Stimulated activated effector memory CD8-positive, alpha-beta T cell treated with anti-CD3 and anti-CD28 coated beads, Interleukin-12 subunit alpha, Interleukin-12 subunit beta, amount 100 ng/mL, for 72 hours (primary cell): Measurements from ENCODE around the gene MRPS18A.
"Not testable (repeated sequence)": the region's sequence is repeated elsewhere in the genome, so short reads cannot be mapped to it uniquely, and the experiment has no call there.

ENCODE experiments used
- ATAC-seq: fragments of 150-1000 bp; cut with Tn5 transposase; 2 replicates; pipeline ENCODE4 v1.10.0; 2021
- DNase-seq, 2 donors: peaks; one replicate each; pipeline ENCODE4 v3.0.0; 2021 to 2022; ENCODE audit warnings: low spot score in 2 of 2
- H3K27ac Mint-ChIP-seq: one replicate; pipeline ENCODE4 v1.8.0; 2022; ENCODE audit warnings: mild to moderate bottlenecking, mixed read lengths
- H3K36me3 Mint-ChIP-seq: one replicate; pipeline ENCODE4 v1.8.0; 2022; ENCODE audit warnings: mild to moderate bottlenecking, mixed read lengths
- H3K4me1 Mint-ChIP-seq: one replicate; pipeline ENCODE4 v1.8.0; 2022; ENCODE audit warnings: mixed read lengths
- H3K4me3 Mint-ChIP-seq: one replicate; pipeline ENCODE4 v1.8.0; 2022; ENCODE audit warnings: mild to moderate bottlenecking, mixed read lengths
- H3K9me3 Mint-ChIP-seq: one replicate; pipeline ENCODE4 v1.8.0; 2022; ENCODE audit warnings: mixed read lengths

MRPS18A gene

GRCh38 chr6:43708860-43709653 lies 21.5 kb upstream of the MRPS18A start:
- no peaks in the 10 kb centered on the region for H3K36me3 Mint-ChIP-seq
- H3K27ac Mint-ChIP-seq: peak overlapping the region; percentile 21
- H3K9me3 Mint-ChIP-seq: no peaks in the 10 kb centered on the region
- DNase-seq: peak in 1 of 2 donors; percentile 54
- H3K4me1 Mint-ChIP-seq: peaks cover 34% of the 10 kb centered on the region
- H3K4me3 Mint-ChIP-seq: peak overlapping the region; percentile 1
- peak; percentile 88 for ATAC-seq

GRCh38 chr6:43707767-43708166 lies 20.2 kb upstream of the MRPS18A start:
- DNase-seq: no peak
- ATAC-seq: no peak
- H3K27ac Mint-ChIP-seq: no peak overlapping the region
- H3K36me3 Mint-ChIP-seq: no peaks in the 10 kb centered on the region
- H3K4me1 Mint-ChIP-seq: peaks cover 34% of the 10 kb centered on the region
- H3K9me3 Mint-ChIP-seq: no peaks in the 10 kb centered on the region
- H3K4me3 Mint-ChIP-seq: no peak overlapping the region

GRCh38 chr6:43707269-43707668 lies 19.7 kb upstream of the MRPS18A start:
- Mint-ChIP-seq H3K4me1 (peaks cover 34% of the 10 kb centered on the region), H3K36me3 (no peaks in the 10 kb centered on the region), H3K9me3 (no peaks in the 10 kb centered on the region), H3K4me3 (no peak overlapping the region), H3K27ac (no peak overlapping the region)
- ATAC-seq (no peak), DNase-seq (no peak)

DNA sequence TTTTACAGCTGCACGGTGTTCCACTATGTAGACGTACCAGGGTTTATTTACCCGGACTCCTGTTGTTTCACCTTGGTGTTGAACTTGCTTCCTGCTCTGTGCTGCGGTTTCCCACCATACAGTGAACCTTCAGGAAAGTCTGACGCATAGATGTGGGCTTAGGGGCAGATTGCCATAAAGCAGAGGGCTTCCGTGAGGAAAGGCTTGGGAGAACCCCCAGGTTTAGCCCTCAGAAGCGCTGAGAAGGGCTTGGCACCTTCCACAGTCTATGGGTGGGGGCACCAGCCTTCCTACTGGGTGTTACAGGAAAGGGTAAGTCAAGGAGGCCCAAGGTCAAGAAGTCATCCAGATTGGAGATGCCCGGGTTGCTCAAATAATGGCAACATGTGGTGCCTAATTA lies 19.2 kb upstream of the MRPS18A start:
- Mint-ChIP-seq H3K9me3 (no peaks in the 10 kb centered on the region), H3K4me1 (peaks cover 33% of the 10 kb centered on the region), H3K36me3 (no peaks in the 10 kb centered on the region), H3K27ac (no peak overlapping the region), H3K4me3 (no peak overlapping the region)
- DNase-seq: no peak
- peak; percentile 12 for ATAC-seq

- Mint-ChIP-seq H3K9me3 (no peaks in the 10 kb centered on the region), H3K27ac (no peak overlapping the region), H3K36me3 (no peaks in the 10 kb centered on the region), H3K4me3 (no peak overlapping the region), H3K4me1 (peaks cover 25% of the 10 kb centered on the region)
- DNase-seq (no peak), ATAC-seq (no peak)
Observed at GRCh38 chr6:43705996-43706395, 18.4 kb upstream of the MRPS18A start.

- no peak for DNase-seq
- peaks cover 5% of the 10 kb centered on the region for H3K4me1 Mint-ChIP-seq
- no peak overlapping the region for H3K4me3 Mint-ChIP-seq
Observed at GRCh38 chr6:43703512-43704429, 16.2 kb upstream of the MRPS18A start.

DNA sequence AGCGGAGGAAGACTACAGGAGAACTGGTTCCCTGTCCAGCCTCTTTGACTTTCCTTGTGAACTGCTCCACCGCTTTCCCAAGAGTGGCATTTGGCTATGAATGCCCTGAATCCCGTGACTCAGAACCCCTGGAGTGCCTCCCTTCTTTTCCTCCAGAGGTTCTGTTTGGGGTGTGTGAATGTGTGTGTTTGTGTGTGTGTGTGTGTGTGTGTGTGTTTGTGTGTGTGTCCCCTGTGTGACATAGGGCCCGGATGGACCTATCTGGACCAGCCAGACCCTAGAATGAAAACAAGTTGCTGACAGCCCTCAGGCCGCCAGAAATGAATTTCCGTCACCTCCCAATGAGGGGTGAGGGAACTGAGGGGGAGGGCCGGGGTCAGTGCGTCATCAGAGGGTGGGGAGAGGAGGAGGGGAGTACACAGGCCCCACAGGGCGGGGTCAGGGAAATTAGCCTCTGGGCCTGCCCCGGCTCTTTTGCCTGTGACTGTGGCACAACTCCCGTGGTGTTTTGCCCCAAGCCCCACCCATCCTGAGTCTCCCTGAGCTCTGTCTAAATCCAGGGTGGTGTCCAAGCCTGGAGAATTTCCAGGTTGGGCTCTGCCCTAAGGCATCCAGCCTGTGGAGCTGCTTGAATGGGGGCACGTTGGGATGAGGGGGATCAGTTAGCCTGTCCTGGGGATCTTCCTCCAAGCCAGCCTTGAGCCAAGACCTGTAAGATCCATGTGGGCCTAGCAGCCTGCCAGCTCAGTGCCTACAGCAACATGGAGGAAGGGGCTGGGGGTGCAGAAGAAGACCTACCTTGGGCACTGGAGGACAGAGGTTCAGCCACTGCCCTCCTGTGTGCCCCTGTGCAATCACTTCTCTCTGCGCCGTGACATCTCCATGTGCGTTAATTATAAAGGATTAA lies 15.2 kb upstream of the MRPS18A start:
- Mint-ChIP-seq H3K36me3 (no peaks in the 10 kb centered on the region), H3K9me3 (no peaks in the 10 kb centered on the region), H3K4me1 (peaks cover 5% of the 10 kb centered on the region), H3K27ac (no peak overlapping the region), H3K4me3 (no peak overlapping the region)
- no peak for DNase-seq
- peak; percentile 70 for ATAC-seq

More at GRCh38 chr6:43703512-43704429, 16.2 kb upstream of the MRPS18A start:
- ATAC-seq: no peak
- Mint-ChIP-seq H3K9me3 (no peaks in the 10 kb centered on the region), H3K27ac (no peak overlapping the region), H3K36me3 (no peaks in the 10 kb centered on the region)

GRCh38 chr6:43702171-43702533 lies 14.6 kb upstream of the MRPS18A start:
- H3K27ac Mint-ChIP-seq: no peak overlapping the region
- H3K9me3 Mint-ChIP-seq: no peaks in the 10 kb centered on the region
- no peak overlapping the region for H3K4me3 Mint-ChIP-seq
- H3K36me3 Mint-ChIP-seq: no peaks in the 10 kb centered on the region
- H3K4me1 Mint-ChIP-seq: peaks cover 5% of the 10 kb centered on the region
- DNase-seq (no peak), ATAC-seq (no peak)

GRCh38 chr6:43700939-43701560 lies 13.5 kb upstream of the MRPS18A start:
- H3K36me3 Mint-ChIP-seq, H3K4me1 Mint-ChIP-seq, ATAC-seq, H3K4me3 Mint-ChIP-seq, H3K27ac Mint-ChIP-seq, H3K9me3 Mint-ChIP-seq, DNase-seq: not testable (repeated sequence)

GRCh38 chr6:43699564-43700186 lies 12.1 kb upstream of the MRPS18A start:
- Mint-ChIP-seq H3K4me1 (no peaks in the 10 kb centered on the region), H3K4me3 (no peak overlapping the region), H3K9me3 (no peaks in the 10 kb centered on the region), H3K27ac (no peak overlapping the region), H3K36me3 (no peaks in the 10 kb centered on the region)
- no peak for ATAC-seq
- no peak for DNase-seq

DNA sequence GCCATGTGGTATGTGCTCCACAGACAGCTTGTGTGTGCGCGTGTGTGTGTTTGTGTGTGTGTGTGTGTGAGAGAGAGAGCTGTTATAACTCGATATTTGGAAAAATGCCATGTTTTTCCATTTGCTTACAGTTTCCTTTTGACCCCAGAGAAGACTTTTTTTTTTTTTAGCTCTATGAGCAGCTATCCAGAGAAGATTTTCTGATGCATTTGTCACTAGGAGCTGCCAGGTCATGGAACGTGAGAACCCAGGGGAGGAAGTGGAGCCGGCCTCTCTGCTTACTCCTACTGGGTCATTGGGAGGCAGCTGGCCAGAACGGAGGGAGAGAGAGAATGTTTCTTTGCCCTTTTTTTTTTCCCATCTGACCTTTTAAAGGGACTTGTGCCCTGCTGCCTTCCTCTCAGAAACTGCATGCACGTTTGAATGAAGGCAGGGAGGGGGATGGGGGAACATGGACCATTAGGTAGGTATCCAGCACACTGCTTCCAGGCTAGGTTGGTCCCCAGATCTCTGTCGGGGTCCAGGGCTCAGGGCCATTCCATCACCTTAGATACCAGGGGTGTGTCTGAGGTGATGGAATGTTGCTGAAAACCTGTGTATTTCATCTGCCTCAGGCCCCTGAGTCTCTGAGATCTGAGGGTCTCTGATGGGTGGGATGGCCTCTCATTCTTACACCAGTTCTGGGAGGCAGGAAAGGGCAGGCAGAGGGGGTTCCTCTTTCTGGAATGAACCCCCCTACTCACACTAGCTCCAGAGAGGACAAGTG lies 11.2 kb upstream of the MRPS18A start:
- no peak overlapping the region for H3K27ac Mint-ChIP-seq
- no peak for ATAC-seq
- H3K36me3 Mint-ChIP-seq: no peaks in the 10 kb centered on the region
- no peaks in the 10 kb centered on the region for H3K4me1 Mint-ChIP-seq
- H3K4me3 Mint-ChIP-seq: no peak overlapping the region
- H3K9me3 Mint-ChIP-seq: no peaks in the 10 kb centered on the region
- DNase-seq: no peak

DNA sequence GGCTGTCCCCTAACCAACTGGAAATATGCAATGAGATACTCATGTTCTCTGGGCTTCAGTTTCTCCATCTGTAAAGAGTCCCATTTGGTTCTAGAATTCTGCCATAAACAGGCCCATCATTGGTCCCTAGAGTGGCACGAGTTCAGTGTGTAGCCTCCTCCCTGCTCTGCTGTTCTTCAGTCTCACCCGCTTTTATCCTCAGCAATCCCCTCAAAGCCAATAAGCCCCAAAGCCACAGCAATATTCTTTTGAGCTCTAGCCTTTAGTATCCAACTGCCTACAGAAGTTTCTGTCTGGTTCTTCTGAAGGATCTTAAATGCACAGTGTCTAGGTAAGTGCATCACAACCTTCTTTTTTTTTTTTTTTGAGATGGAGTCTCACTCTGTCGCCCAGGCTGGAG lies 9.8 kb upstream of the MRPS18A start:
- H3K4me3 Mint-ChIP-seq: no peak overlapping the region
- H3K9me3 Mint-ChIP-seq: no peaks in the 10 kb centered on the region
- no peaks in the 10 kb centered on the region for H3K4me1 Mint-ChIP-seq
- no peaks in the 10 kb centered on the region for H3K36me3 Mint-ChIP-seq
- no peak for ATAC-seq
- DNase-seq: no peak
- no peak overlapping the region for H3K27ac Mint-ChIP-seq

DNA sequence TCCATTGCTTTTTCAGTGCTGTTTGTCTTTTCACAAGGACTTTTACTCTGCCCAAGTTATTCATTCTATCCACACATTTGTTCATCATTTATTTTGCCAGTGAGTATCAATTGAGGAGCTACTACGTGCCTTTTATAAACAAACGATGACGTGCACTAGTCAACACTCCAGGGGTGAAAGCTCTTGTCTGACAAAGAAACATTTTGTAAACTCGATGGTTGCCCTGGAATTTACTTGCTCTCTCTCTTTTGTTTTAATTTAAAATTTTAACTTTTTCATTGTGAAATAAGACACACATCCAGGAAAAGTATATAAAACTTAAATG lies 8.3 kb upstream of the MRPS18A start:
- DNase-seq: no peak
- Mint-ChIP-seq H3K9me3 (no peaks in the 10 kb centered on the region), H3K4me3 (no peak overlapping the region), H3K36me3 (no peaks in the 10 kb centered on the region), H3K4me1 (no peaks in the 10 kb centered on the region), H3K27ac (no peak overlapping the region)
- no peak for ATAC-seq
